Parathyroid adenoma (tissue), 2 donors: ENCODE data around the gene LIMS2.

Experiments used
- H2AFZ ChIP-seq: fragments of 300-600 bp; sonication (generic); one replicate; pipeline ENCODE4 v1.7.0; 2017; ENCODE audit warnings: antibody characterized with exemption, mild to moderate bottlenecking
- H3K27ac ChIP-seq: fragments of 300-600 bp; sonication (generic); one replicate; pipeline ENCODE4 v1.7.0; 2017
- H3K27me3 ChIP-seq: fragments of 300-600 bp; sonication (generic); one replicate; pipeline ENCODE4 v1.7.0; 2017; ENCODE audit warnings: low read length; ENCODE audit not compliant: control insufficient read depth, insufficient read depth
- H3K36me3 ChIP-seq: fragments of 300-600 bp; sonication (generic); one replicate; pipeline ENCODE4 v1.7.0; 2017; ENCODE audit warnings: low read length; ENCODE audit not compliant: control insufficient read depth, insufficient read depth
- H3K4me1 ChIP-seq: fragments of 300-600 bp; sonication (generic); one replicate; pipeline ENCODE4 v1.7.0; 2017; ENCODE audit warnings: control low read depth
- H3K4me2 ChIP-seq: fragments of 300-600 bp; sonication (generic); one replicate; pipeline ENCODE4 v1.7.0; 2017; ENCODE audit warnings: low read length
- H3K4me3 ChIP-seq: fragments of 300-600 bp; sonication (generic); one replicate; pipeline ENCODE4 v1.7.0; 2017; ENCODE audit warnings: low read depth, low read length
- H3K79me2 ChIP-seq: fragments of 300-600 bp; sonication (generic); one replicate; pipeline ENCODE4 v1.7.0; 2017; ENCODE audit warnings: control low read depth
- H3K9ac ChIP-seq: fragments of 300-600 bp; sonication (generic); one replicate; pipeline ENCODE4 v1.7.0; 2017; ENCODE audit warnings: mild to moderate bottlenecking
- H3K9me3 ChIP-seq: fragments of 300-600 bp; sonication (generic); one replicate; pipeline ENCODE4 v1.7.0; 2017; ENCODE audit warnings: low read length; ENCODE audit not compliant: control insufficient read depth
- CTCF ChIP-seq: fragments of 300-600 bp; sonication (generic); IDR thresholded peaks from one replicate; pipeline ENCODE4 v1.7.0; 2017; ENCODE audit warnings: antibody characterized with exemption, mild to moderate bottlenecking
- donor health status: primary hyperparathyroidism.

LIMS2 gene

GRCh38 chr2:127612111-127612822 lies 63.1 kb downstream of the LIMS2 start:
- H3K4me2 ChIP-seq = no peak overlapping the region
- H3K9ac ChIP-seq = no peak overlapping the region
- no peaks in the 10 kb centered on the region for H3K79me2 ChIP-seq
- no peak overlapping the region for H2AFZ ChIP-seq
- no peaks in the 10 kb centered on the region for H3K4me1 ChIP-seq
- no peaks in the 10 kb centered on the region for H3K9me3 ChIP-seq
- H3K27ac ChIP-seq = no peak overlapping the region
- no peaks in the 10 kb centered on the region for H3K36me3 ChIP-seq
- no peak overlapping the region for H3K4me3 ChIP-seq
- H3K27me3 ChIP-seq = no peaks in the 10 kb centered on the region
- no peak for TF ChIP-seq CTCF

GRCh38 chr2:127611076-127611925 lies 64.0 kb downstream of the LIMS2 start:
- TF ChIP-seq CTCF = no peak
- no peaks in the 10 kb centered on the region for H3K79me2 ChIP-seq
- H3K9ac ChIP-seq = no peak overlapping the region
- no peak overlapping the region for H3K27ac ChIP-seq
- no peaks in the 10 kb centered on the region for H3K4me1 ChIP-seq
- no peaks in the 10 kb centered on the region for H3K9me3 ChIP-seq
- no peak overlapping the region for H3K4me3 ChIP-seq
- no peak overlapping the region for H3K4me2 ChIP-seq
- H3K27me3 ChIP-seq = no peaks in the 10 kb centered on the region
- no peak overlapping the region for H2AFZ ChIP-seq
- H3K36me3 ChIP-seq = no peaks in the 10 kb centered on the region

GRCh38 chr2:127610561-127610960 lies 64.8 kb downstream of the LIMS2 start:
- no peak overlapping the region for H3K4me2 ChIP-seq
- no peak overlapping the region for H3K4me3 ChIP-seq
- TF ChIP-seq CTCF = no peak
- no peak overlapping the region for H3K9ac ChIP-seq
- H3K79me2 ChIP-seq = no peaks in the 10 kb centered on the region
- no peaks in the 10 kb centered on the region for H3K27me3 ChIP-seq
- H2AFZ ChIP-seq = no peak overlapping the region
- no peaks in the 10 kb centered on the region for H3K4me1 ChIP-seq
- no peak overlapping the region for H3K27ac ChIP-seq
- H3K9me3 ChIP-seq = no peaks in the 10 kb centered on the region
- H3K36me3 ChIP-seq = no peaks in the 10 kb centered on the region

GRCh38 chr2:127609818-127610217 lies 65.5 kb downstream of the LIMS2 start:
- Histone ChIP-seq H3K79me2 (no peaks in the 10 kb centered on the region), H3K27me3 (no peaks in the 10 kb centered on the region), H3K9me3 (no peaks in the 10 kb centered on the region), H3K36me3 (no peaks in the 10 kb centered on the region), H3K27ac (no peak overlapping the region), H3K4me1 (no peaks in the 10 kb centered on the region), H3K4me2 (no peak overlapping the region), H3K4me3 (no peak overlapping the region), H3K9ac (no peak overlapping the region), H2AFZ (no peak overlapping the region)
- no peak for TF ChIP-seq CTCF
